SK-N-SH treated with all-trans-retinoic acid at 6 μM for 48 hours (cell line): ENCODE measurements around the gene PTRH2.
A peak's percentile ranks its signal among the peaks of the same experiment; 100 is the strongest.

Experiments used
- ATAC-seq: fragments of 200-7000 bp; cut with Tn5 transposase; 3 replicates; pipeline ENCODE4 v1.9.1; 2020; ENCODE audit warnings: mild to moderate bottlenecking, moderate library complexity
- ARNTL ChIP-seq: fragments of 450-650 bp; formaldehyde crosslinking; IDR thresholded peaks from 2 replicates; pipeline ENCODE4 v1.5.0; 2020; ENCODE audit warnings: low read depth, mild to moderate bottlenecking, moderate library complexity, borderline replicate concordance
- BACH2 ChIP-seq: fragments of 250-450 bp; sonication (Bioruptor Pico); IDR thresholded peaks from 2 replicates; pipeline ENCODE4 v1.9.0; 2021; ENCODE audit warnings: mild to moderate bottlenecking, borderline replicate concordance
- CSDC2 ChIP-seq: fragments of 250-450 bp; sonication (Bioruptor Pico); IDR thresholded peaks from 2 replicates; pipeline ENCODE4 v1.5.0; 2020; ENCODE audit warnings: mild to moderate bottlenecking, moderate library complexity
- CSRNP3 ChIP-seq: fragments of 250-450 bp; sonication (Bioruptor Pico); IDR thresholded peaks from 2 replicates; pipeline ENCODE4 v1.5.1; 2021; ENCODE audit warnings: mild to moderate bottlenecking, moderate library complexity
- ESRRG ChIP-seq: fragments of 250-450 bp; sonication (Bioruptor Pico); IDR thresholded peaks from 2 replicates; pipeline ENCODE4 v1.6.1; 2021; ENCODE audit warnings: mild to moderate bottlenecking
- GLIS3 ChIP-seq: fragments of 250-450 bp; sonication (Bioruptor Pico); IDR thresholded peaks from 2 replicates; pipeline ENCODE4 v1.5.0; 2020; ENCODE audit warnings: mild to moderate bottlenecking, moderate library complexity
- ISL1 ChIP-seq: fragments of 250-450 bp; sonication (Bioruptor Pico); IDR thresholded peaks from 2 replicates; pipeline ENCODE4 v2.1.2; 2022; ENCODE audit warnings: mild to moderate bottlenecking, moderate library complexity
- OSR1 ChIP-seq: fragments of 250-450 bp; sonication (Bioruptor Pico); IDR thresholded peaks from 2 replicates; pipeline ENCODE4 v1.8.0; 2022; ENCODE audit warnings: moderate library complexity, mild to moderate bottlenecking, inconsistent platforms
- PATZ1 ChIP-seq: fragments of 250-450 bp; sonication (Bioruptor Pico); IDR thresholded peaks from 2 replicates; pipeline ENCODE4 v1.8.0; 2020; ENCODE audit warnings: mild to moderate bottlenecking, moderate library complexity, borderline replicate concordance
- POU6F1 ChIP-seq: fragments of 250-450 bp; sonication (Bioruptor Pico); IDR thresholded peaks from 2 replicates; pipeline ENCODE4 v1.8.0; 2021; ENCODE audit warnings: low read depth, mild to moderate bottlenecking, moderate library complexity, borderline replicate concordance
- PPARA ChIP-seq: fragments of 250-450 bp; sonication (Bioruptor Pico); IDR thresholded peaks from 2 replicates; pipeline ENCODE4 v1.5.0; 2020; ENCODE audit warnings: mild to moderate bottlenecking, borderline replicate concordance
- RARB ChIP-seq: fragments of 250-450 bp; sonication (Bioruptor Pico); IDR thresholded peaks from 2 replicates; pipeline ENCODE4 v1.8.0; 2021; ENCODE audit warnings: mild to moderate bottlenecking, moderate library complexity
- SNAI2 ChIP-seq: fragments of 250-450 bp; sonication (Bioruptor Pico); IDR thresholded peaks from 2 replicates; pipeline ENCODE4 v1.5.0; 2020; ENCODE audit warnings: mild to moderate bottlenecking, moderate library complexity
- TCF4 ChIP-seq: fragments of 250-450 bp; sonication (Bioruptor Pico); IDR thresholded peaks from 2 replicates; pipeline ENCODE4 v1.8.0; 2021; ENCODE audit warnings: mild to moderate bottlenecking, moderate library complexity, borderline replicate concordance
- TOX ChIP-seq: fragments of 250-450 bp; sonication (Bioruptor Pico); IDR thresholded peaks from 2 replicates; pipeline ENCODE4 v1.8.0; 2021; ENCODE audit warnings: mild to moderate bottlenecking, moderate library complexity, borderline replicate concordance
- TSHZ2 ChIP-seq: fragments of 250-450 bp; sonication (Bioruptor Pico); IDR thresholded peaks from 2 replicates; pipeline ENCODE4 v1.5.0; 2020; ENCODE audit warnings: mild to moderate bottlenecking, moderate library complexity
- ZC3H10 ChIP-seq: fragments of 250-450 bp; sonication (Bioruptor Pico); IDR thresholded peaks from 2 replicates; pipeline ENCODE4 v1.5.1; 2021; ENCODE audit warnings: mild to moderate bottlenecking, moderate library complexity
- ZFP3 ChIP-seq: fragments of 250-450 bp; sonication (Bioruptor Pico); IDR thresholded peaks from 2 replicates; pipeline ENCODE4 v1.5.0; 2020; ENCODE audit warnings: mild to moderate bottlenecking, moderate library complexity
- ZFP30 ChIP-seq: fragments of 450-650 bp; formaldehyde crosslinking; IDR thresholded peaks from 2 replicates; pipeline ENCODE4 v1.5.0; 2022; ENCODE audit warnings: mild to moderate bottlenecking, moderate library complexity
- ZNF565 ChIP-seq: fragments of 450-650 bp; formaldehyde crosslinking; conservative IDR thresholded peaks from 2 replicates; pipeline ENCODE4 v1.5.0; 2020; ENCODE audit warnings: low read depth, mild to moderate bottlenecking, moderate library complexity
- ZNF70 ChIP-seq: fragments of 450-650 bp; formaldehyde crosslinking; IDR thresholded peaks from 2 replicates; pipeline ENCODE4 v1.5.0; 2020; ENCODE audit warnings: mild to moderate bottlenecking, moderate library complexity
- ZNF8 ChIP-seq: fragments of 450-650 bp; formaldehyde crosslinking; IDR thresholded peaks from 2 replicates; pipeline ENCODE4 v1.5.0; 2020; ENCODE audit warnings: mild to moderate bottlenecking, moderate library complexity
- TF ChIP-seq, protein P1 (sequence below): fragments of 250-450 bp; sonication (Bioruptor Pico); IDR thresholded peaks from 2 replicates; pipeline ENCODE4 v1.5.1; 2020; ENCODE audit warnings: low read depth, mild to moderate bottlenecking, moderate library complexity

The PTRH2 gene

GRCh38 chr17:59707149-59707970 is at the start of gene PTRH2, which contains the start of gene VMP1:
Gene PTRH2, minus strand, starts transcription at chr17:59707430. Its CDS starts 9,452 bp downstream, at chr17:59697978.
Gene VMP1, plus strand, starts transcription at chr17:59707654. Its CDS starts 23,793 bp downstream, at chr17:59731447.
- TF ChIP-seq PATZ1 (CRISPR knock-in tag) (0 out of 2 replicates have a peak, but pooled peaks have one; percentile 12), ZNF70 (CRISPR knock-in tag) (0 out of 2 replicates have a peak, but pooled peaks have one; percentile 4), TOX (no peak)
- TF ChIP-seq, all 23 proteins: peak for 2
- peak; percentile 97 for ATAC-seq

DNA sequence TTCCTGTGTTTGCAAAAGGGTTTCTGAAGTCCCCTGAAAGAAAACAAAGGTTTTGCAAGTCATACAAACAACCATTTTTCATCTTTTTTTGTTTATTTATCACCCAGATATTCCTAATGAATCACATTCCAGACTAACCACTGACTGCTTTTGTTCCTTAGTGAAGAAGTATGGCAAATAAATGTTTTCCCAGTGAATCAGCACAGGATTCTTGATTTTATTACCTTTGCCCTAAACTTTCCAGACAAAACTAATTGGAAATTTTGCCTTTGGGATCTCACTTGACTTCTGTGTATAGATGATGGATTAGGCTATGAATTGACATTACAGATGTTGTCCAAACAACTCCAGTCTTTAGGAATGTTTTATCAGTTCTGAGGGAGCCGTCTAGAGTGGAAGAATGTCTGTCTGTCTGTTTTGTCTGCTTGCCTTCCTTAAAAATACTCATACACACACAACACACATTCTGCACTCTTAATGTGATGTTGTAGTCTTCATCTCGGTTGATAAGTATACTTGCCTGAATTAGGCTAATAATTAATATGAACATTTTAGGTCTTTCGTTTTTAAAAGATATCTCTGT is 49.1 kb upstream of the PTRH2 start:
- peak; percentile 34 for ATAC-seq
- TF ChIP-seq ZNF565 (CRISPR knock-in tag) (no peak), TOX (peak; percentile 34; the same call in 1 of the 2 replicates), ZNF8 (CRISPR knock-in tag) (no peak), GLIS3 (0 out of 2 replicates have a peak, but pooled peaks have one; percentile 67), ESRRG (CRISPR knock-in tag) (no peak), BACH2 (CRISPR knock-in tag) (no peak), TCF4 (CRISPR knock-in tag) (no peak), CSDC2 (CRISPR knock-in tag) (peak; percentile 43; the same call in 1 of the 2 replicates), ZC3H10 (CRISPR knock-in tag) (peak; percentile 81), ZNF70 (CRISPR knock-in tag) (no peak), ZFP30 (CRISPR knock-in tag) (no peak), PATZ1 (CRISPR knock-in tag) (peak; percentile 90; the same call in 1 of the 2 replicates), RARB (CRISPR knock-in tag) (0 out of 2 replicates have a peak, but pooled peaks have one; percentile 10), SNAI2 (CRISPR knock-in tag) (peak; percentile 76), ZFP3 (peak; percentile 84), POU6F1 (CRISPR knock-in tag) (peak; percentile 11; the same call in 1 of the 2 replicates), OSR1 (CRISPR knock-in tag) (peak; percentile 83; the same call in 1 of the 2 replicates), ARNTL (CRISPR knock-in tag) (no peak), CSRNP3 (CRISPR knock-in tag) (peak; percentile 61; the same call in 1 of the 2 replicates), ISL1 (peak; percentile 92), TSHZ2 (CRISPR knock-in tag) (no peak), PPARA (CRISPR knock-in tag) (no peak)
- TF ChIP-seq, protein P1, sequence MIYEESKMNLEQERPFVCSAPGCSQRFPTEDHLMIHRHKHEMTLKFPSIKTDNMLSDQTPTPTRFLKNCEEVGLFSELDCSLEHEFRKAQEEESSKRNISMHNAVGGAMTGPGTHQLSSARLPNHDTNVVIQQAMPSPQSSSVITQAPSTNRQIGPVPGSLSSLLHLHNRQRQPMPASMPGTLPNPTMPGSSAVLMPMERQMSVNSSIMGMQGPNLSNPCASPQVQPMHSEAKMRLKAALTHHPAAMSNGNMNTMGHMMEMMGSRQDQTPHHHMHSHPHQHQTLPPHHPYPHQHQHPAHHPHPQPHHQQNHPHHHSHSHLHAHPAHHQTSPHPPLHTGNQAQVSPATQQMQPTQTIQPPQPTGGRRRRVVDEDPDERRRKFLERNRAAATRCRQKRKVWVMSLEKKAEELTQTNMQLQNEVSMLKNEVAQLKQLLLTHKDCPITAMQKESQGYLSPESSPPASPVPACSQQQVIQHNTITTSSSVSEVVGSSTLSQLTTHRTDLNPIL (CRISPR knock-in tag) = no peak; the same call in 1 of the 2 replicates
